Kasumi-1 (cell line): Measurements from ENCODE around the gene CD22.
A peak's percentile ranks its signal among the peaks of the same experiment; 100 is the strongest.
"Not testable (repeated sequence)": the region's sequence is repeated elsewhere in the genome, so short reads cannot be mapped to it uniquely, and the experiment has no call there.

Experiments used
- DNase-seq, 2 experiments: peaks; one replicate each; lab custom pipeline; 2025; lab: John Stamatoyannopoulos, UW

Gene CD22

DNA sequence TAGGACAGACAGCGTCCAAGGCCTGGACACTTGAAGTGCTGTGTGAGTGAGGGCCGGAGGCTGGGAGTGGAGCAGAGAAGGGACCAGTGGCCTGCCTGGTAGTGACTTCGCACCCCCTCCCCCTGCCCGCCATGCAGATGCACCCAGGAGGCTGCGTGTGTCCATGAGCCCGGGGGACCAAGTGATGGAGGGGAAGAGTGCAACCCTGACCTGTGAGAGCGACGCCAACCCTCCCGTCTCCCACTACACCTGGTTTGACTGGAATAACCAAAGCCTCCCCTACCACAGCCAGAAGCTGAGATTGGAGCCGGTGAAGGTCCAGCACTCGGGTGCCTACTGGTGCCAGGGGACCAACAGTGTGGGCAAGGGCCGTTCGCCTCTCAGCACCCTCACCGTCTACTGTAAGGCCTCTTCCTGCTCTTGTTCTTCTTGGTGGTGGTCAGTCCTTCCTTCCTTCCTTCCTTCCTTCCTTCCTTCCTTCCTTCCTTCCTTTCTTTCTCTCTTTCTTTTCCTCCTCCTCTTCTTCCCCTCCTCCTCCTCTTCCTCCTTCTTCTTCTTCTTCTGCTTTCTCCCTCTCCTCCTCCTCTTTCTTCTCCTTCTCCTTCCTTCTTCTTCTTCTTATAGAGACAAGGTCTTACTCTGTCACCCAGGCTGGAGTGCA is 12.7 kb downstream of the CD22 start:
- DNase-seq, result no peak

GRCh38 chr19:35342430-35342829 is 13.4 kb downstream of the CD22 start:
- no peak for DNase-seq

DNA sequence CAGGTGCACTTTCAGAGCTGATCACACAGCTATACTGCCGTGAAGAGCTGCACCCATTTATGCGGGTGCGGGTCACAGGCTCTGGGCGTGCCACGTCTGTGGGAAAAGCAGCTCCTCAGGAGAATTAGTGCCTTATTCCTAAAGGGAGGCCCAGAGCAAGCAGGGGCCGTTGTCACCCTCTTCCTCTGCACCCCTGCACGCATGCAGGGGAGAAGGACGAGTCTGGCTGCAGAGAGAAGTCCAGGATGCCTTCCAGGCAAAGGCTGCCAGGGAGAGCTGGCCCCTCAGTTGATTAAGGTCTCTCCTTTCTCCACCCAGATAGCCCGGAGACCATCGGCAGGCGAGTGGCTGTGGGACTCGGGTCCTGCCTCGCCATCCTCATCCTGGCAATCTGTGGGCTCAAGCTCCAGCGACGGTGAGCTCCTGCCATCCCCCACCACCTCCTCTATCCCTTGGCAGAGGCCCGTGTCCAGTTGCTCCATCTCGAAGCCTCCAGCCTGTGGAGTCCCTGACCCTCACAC is 15.6 kb downstream of the CD22 start:
- no peak for DNase-seq

DNA sequence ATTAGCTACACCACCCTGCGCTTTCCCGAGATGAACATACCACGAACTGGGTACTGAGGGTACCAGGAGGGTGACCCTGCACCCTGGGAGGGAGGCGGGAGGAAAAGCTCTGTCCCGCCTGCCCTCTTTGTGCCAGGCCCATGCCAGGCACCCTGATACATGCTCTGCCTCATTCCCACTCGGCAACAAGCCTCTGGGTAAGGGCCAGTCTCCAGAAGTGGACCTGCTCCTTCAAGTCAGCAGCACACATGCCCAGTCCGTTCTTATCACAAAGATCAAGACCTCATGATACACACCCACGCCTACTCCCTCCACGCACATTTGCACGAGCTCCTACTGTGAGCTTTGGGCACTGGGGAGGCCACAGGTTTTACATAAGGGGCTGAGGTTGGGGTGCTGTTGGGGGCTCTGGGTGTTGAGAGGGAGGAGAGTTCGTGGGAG is 16.7 kb downstream of the CD22 start:
- no peak for DNase-seq

- DNase-seq, result peak; percentile 16 to 20
These were observed 17.4 kb downstream of the CD22 start for GRCh38 chr19:35346193-35347052.

DNA sequence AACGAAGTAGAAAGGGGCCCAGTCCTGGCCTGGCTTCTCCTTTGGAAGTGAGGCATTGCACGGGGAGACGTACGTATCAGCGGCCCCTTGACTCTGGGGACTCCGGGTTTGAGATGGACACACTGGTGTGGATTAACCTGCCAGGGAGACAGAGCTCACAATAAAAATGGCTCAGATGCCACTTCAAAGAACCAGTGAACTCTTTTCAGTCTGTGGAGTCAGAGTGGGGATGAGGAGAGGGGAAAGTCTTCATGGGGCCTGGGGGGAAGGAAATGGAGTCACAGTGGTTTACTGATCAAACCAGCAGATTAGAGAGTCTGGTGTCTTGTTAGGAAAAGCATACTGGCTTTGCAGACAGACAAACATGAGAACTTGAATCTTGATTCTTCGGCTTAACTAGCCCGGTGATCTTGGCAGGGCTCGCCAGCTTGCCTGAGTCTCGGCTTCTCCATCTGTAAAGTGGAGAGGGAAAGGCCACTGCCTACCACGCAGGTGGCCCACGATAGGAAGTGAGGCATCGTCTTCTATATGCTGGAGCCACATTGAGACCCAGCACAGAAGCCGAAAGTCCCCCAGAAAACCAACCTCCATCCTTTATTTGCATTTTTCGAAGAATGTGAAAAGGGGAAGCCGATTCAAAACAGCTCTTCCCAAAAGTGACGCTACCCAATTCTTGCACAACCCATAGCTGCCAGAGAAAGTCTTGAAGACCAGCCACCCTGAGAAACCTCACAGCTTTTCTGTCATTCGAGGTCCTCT is 18.4 kb downstream of the CD22 start, which contains the start of gene FFAR1:
Gene FFAR1 (plus strand): TSS at position 732 of the 759 bp plus-strand sequence. CDS start 3,650 bp downstream, outside the sequence.
- DNase-seq, result peak; percentile 81 to 82

DNA sequence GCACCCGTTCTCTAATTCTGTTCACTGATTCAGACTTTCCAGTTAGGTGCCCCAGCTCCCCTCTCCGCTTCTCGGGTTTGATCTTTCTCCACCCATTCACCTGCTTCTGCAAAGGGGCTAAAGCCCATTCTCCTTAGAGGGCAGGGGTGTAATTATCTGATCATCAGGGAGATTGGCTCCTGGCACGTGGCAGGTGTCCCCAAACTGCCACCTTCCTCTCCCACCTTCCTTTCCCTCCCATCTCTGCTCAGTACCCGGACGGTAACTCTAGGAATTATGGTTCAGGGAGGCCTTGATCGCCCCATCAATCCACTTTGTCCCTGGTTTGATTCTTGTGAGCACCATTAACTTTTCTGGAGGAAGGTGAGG is 18.9 kb downstream of the CD22 start:
- no peak for DNase-seq

DNA sequence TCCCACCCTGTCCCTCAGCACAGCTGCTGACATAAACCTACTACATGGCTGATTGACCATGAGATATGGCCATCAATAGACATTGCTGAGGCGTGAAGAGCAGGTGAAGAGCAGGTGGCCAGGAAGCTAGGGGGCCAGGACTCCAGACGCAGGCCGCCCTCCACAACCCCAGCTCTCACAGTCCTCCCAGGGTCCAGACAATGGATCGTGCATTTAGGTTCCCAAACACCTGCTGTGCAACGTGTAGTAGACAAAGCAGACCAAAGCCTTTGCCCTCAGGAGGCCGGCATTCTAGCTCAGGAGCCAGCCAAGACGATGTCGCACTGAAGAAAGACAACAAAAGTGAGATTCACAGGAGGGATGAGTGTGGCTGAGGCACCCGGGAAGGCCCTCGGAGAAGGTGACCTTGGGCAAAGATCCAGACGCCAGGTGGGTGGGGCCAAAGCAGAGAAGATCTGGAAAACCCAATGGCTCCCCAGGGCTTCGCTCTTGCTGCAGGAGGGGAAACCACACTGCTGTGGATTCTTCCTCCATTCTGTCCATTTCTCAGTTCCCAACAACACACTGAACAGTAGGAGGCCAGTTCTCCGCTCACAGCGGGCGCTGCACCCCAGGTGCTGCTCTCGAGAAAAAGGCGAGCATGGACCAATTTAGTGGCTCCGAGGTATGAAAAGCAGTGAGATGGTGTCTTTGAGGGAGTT is 20.1 kb downstream of the CD22 start:
- DNase-seq, result no peak

DNA sequence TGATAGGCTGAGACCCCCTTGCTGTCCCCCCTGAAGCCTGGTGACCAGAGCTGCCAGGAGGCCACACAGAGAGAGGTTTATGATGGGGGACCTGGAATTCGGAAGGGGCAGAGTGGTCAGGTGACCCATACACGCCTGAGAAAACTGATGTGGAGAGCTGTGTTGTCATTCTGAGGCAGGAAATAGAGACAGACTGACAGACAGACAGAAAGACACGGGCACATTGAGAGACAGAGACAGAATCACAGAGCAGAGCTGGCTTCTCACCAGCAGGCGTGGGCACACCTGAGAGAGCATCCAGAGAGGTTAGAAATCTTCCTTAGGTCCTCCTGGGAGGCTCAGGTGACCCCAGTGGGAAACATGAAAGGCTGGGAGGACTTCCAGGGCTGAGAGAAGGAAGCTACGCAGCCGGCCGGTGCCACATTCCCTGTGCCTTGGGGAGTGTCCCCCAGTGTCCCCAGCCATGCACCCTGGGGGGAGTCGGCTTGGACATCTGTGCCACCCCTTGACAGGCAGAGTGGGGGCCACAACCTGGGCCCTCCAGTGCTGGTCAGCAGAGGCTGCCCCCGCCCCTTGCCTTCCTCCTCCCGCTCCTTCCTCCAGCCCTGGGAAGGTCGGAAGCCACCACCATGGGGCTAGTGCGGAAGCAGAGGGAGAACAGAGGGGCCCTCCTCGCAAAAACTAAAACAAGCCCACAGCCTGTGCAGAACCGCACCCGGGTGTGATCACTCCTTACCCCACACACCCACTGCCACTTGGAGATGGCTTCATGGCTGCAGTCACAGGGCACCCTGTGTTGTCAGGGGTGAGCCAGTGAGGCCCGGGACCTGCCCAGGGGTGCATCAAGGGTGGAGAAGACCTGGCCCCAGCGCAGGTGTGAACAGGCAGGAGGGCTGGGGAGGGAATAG is 20.9 kb downstream of the CD22 start:
- no peak for DNase-seq

DNA sequence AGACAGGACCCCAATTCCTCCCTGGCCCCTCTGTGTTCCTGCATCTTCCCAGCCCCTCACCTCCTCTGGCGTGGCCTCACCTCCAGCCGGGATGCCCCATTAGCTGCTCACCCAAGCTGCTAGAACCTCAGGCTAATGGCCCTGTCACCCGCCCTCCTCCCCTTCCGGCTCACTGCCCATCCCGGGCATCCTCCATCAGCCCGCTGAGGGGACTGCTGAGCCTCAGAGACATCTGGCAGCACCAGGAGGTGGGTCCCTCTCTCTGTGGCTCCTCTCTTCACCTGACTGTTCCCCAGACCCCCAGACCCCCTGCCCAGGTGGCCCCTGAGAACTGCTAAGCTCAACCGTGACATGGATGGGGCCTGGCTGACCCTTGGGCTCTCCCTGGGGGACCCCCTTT is 21.6 kb downstream of the CD22 start:
- DNase-seq, result no peak

DNA sequence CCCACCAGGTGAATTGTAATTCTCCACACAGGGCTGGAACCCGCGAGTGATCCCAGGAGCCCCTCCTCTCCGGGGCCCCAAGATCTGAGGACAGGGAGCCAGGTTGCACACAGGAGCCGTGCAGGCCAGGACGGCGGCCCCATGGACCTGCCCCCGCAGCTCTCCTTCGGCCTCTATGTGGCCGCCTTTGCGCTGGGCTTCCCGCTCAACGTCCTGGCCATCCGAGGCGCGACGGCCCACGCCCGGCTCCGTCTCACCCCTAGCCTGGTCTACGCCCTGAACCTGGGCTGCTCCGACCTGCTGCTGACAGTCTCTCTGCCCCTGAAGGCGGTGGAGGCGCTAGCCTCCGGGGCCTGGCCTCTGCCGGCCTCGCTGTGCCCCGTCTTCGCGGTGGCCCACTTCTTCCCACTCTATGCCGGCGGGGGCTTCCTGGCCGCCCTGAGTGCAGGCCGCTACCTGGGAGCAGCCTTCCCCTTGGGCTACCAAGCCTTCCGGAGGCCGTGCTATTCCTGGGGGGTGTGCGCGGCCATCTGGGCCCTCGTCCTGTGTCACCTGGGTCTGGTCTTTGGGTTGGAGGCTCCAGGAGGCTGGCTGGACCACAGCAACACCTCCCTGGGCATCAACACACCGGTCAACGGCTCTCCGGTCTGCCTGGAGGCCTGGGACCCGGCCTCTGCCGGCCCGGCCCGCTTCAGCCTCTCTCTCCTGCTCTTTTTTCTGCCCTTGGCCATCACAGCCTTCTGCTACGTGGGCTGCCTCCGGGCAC is 22.6 kb downstream of the CD22 start:
- no peak for DNase-seq

DNA sequence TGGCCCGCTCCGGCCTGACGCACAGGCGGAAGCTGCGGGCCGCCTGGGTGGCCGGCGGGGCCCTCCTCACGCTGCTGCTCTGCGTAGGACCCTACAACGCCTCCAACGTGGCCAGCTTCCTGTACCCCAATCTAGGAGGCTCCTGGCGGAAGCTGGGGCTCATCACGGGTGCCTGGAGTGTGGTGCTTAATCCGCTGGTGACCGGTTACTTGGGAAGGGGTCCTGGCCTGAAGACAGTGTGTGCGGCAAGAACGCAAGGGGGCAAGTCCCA is 23.1 kb downstream of the CD22 start:
- DNase-seq, result no peak

DNA sequence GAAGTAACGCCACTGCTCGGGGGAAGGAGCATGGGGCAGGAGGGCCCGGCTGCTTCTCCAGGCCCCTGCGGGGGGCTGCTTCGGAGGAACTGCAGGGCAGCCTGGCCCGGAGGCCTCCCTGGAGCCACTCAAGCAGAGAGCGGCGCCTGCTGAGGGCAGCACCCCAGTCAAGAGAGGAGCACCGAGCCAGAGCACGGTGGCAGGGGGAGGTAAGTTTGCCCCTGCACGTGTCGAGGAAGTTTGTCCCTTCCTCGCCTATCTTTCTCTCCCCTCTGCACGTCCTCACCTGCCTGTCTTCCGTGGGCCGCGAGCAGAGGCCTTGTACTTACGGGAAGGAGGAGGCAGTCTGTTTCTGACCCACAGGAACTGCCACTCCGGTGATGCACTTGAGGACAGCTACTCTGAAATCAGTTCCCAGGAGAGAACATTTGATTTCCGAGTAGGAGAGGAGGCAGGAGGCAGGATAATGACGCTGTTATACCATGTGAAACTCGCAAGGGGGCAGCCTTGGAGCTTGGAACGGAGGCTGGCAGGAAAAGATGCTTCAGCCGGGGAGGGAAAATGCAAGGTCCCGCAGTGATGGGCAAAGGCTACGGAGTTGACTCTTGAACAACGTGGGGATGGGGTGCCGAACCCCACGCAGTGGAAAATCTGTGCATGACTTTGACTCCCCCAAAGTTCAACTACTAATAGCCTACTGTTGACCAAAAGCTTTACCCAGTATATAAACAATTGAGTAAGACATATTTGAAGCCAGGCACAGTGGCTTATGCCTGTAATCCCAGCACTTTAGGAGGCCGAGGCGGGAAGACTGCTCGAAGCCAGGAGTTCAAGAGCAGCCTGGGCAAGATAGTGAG is 23.7 kb downstream of the CD22 start:
- DNase-seq, result peak; percentile 85 to 88

GRCh38 chr19:35353635-35354034 is 24.6 kb downstream of the CD22 start:
- DNase-seq, result no peak

- DNase-seq, result no peak
These were observed 25.9 kb downstream of the CD22 start for GRCh38 chr19:35354898-35355297.

- DNase-seq, result no peak
These were observed 26.9 kb downstream of the CD22 start for GRCh38 chr19:35355791-35356460.

DNA sequence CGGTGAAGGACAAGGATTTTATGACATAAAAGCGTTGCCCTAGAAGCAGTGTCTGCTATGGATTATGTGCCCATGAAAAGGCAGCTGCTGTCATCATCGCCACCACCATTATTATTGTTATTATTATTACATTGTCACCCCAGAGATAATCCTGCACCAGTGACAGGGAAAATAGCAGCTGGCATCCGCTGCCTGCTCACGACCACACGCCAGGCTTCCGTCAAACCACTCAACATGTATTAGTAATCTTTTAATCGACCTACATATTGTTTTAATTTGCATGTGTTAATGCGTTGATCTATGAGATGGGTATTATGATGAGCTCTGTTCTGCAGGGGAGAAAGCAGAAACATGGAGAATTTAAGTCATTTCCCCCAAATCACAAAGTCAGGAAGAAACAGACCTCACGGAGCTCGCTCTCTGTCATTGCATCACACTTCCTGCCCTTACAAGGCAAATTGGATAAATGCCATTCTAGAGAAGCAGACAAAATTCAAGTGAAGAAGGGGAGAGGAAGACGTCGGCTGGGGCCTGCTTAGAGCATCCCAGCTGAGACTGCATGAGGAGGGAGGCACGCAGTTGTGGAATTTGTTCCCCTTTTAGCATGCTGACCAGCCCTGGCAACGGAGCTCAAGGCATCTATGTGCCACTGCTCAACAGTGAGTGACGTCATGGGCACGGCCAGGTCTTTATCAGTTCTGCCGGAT is 29.0 kb downstream of the CD22 start, which contains the start of gene FFAR3:
Gene FFAR3 (plus strand): TSS at position 594 of the 707 bp plus-strand sequence. CDS start 431 bp downstream, outside the sequence.
- peak; percentile 86 to 91 for DNase-seq

DNA sequence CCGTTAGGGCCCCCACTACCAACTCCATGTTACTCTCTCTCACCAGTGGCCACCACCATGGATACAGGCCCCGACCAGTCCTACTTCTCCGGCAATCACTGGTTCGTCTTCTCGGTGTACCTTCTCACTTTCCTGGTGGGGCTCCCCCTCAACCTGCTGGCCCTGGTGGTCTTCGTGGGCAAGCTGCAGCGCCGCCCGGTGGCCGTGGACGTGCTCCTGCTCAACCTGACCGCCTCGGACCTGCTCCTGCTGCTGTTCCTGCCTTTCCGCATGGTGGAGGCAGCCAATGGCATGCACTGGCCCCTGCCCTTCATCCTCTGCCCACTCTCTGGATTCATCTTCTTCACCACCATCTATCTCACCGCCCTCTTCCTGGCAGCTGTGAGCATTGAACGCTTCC is 29.8 kb downstream of the CD22 start:
- not testable (repeated sequence) for DNase-seq
